GM23248 (cell line): ENCODE measurements around the gene PSENEN. TPM values are rescaled to one million over a fixed set of nuclear protein-coding genes. Genes with fewer than 3 reads are reported as not detected.

Experiments
- DNase-seq: peaks from one replicate; pipeline ENCODE4 v3.0.0-alpha.2; 2015
- H2AFZ ChIP-seq: fragments of 200-600 bp; sonication (generic); 2 replicates; pipeline ENCODE4 v1.6.1; 2016; ENCODE audit warnings: antibody characterized with exemption
- H3F3A ChIP-seq: fragments of 200-600 bp; sonication (generic); 2 replicates; pipeline ENCODE4 v1.6.1; 2016; ENCODE audit warnings: mild to moderate bottlenecking, antibody characterized with exemption, mixed run types; ENCODE audit not compliant: insufficient read depth
- H3K27ac ChIP-seq: fragments of 200-600 bp; sonication (generic); 2 replicates; pipeline ENCODE4 v1.5.1; 2016; ENCODE audit warnings: mild to moderate bottlenecking
- H3K27me3 ChIP-seq: fragments of 200-600 bp; sonication (generic); replicated peaks from 2 replicates; pipeline ENCODE4 v1.6.1; 2016; ENCODE audit warnings: mild to moderate bottlenecking; ENCODE audit not compliant: insufficient read depth
- H3K36me3 ChIP-seq: fragments of 200-600 bp; sonication (generic); 2 replicates; pipeline ENCODE4 v1.6.1; 2016; ENCODE audit warnings: low read depth, mild to moderate bottlenecking
- H3K4me1 ChIP-seq: fragments of 200-600 bp; sonication (generic); 2 replicates; pipeline ENCODE4 v1.6.1; 2016; ENCODE audit warnings: mild to moderate bottlenecking; ENCODE audit not compliant: insufficient read depth
- H3K4me2 ChIP-seq: fragments of 200-600 bp; sonication (generic); one replicate; pipeline ENCODE4 v1.6.1; 2016; ENCODE audit warnings: mild to moderate bottlenecking; ENCODE audit not compliant: unreplicated experiment
- H3K4me3 ChIP-seq: fragments of 200-600 bp; sonication (generic); 2 replicates; pipeline ENCODE4 v1.5.1; 2016; ENCODE audit warnings: mild to moderate bottlenecking
- H3K79me2 ChIP-seq: fragments of 200-600 bp; sonication (generic); 2 replicates; pipeline ENCODE4 v1.6.1; 2016; ENCODE audit warnings: mild to moderate bottlenecking; ENCODE audit not compliant: insufficient read depth
- H3K9ac ChIP-seq: fragments of 200-600 bp; sonication (generic); 2 replicates; pipeline ENCODE4 v1.6.1; 2016; ENCODE audit warnings: mild to moderate bottlenecking
- H3K9me2 ChIP-seq: fragments of 200-600 bp; sonication (generic); 2 replicates; pipeline ENCODE4 v1.6.1; 2016; ENCODE audit warnings: mixed run types, mild to moderate bottlenecking, moderate library complexity; ENCODE audit not compliant: insufficient read depth
- H3K9me3 ChIP-seq: fragments of 200-600 bp; sonication (generic); one replicate; pipeline ENCODE4 v1.6.1; 2017; ENCODE audit warnings: low read depth
- H4K20me1 ChIP-seq: fragments of 200-600 bp; sonication (generic); 2 replicates; pipeline ENCODE4 v1.6.0; 2016; ENCODE audit not compliant: insufficient read depth
- EZH2 ChIP-seq: fragments of 200-600 bp; sonication (generic); IDR thresholded peaks from 2 replicates; pipeline ENCODE4 v1.6.1; 2018; ENCODE audit warnings: antibody characterized with exemption, mild to moderate bottlenecking; ENCODE audit not compliant: insufficient read depth, poor library complexity, severe bottlenecking
- EZH2phosphoT487 ChIP-seq: fragments of 200-600 bp; sonication (generic); IDR thresholded peaks from 2 replicates; pipeline ENCODE4 v1.6.1; 2018; ENCODE audit warnings: antibody characterized with exemption, moderate library complexity, mild to moderate bottlenecking, low read depth; ENCODE audit not compliant: insufficient read depth
- WGBS, 2 experiments: methylation state at CpG; one replicate each; pipeline ENCODE4 v1.1.6; 2015 to 2017; ENCODE audit warnings: low lambda C conversion rate in 2 of 2, low coverage in 1 of 2; ENCODE audit errors: missing lambda C conversion rate in 2 of 2; 5-methylcytosine and 5-hydroxymethylcytosine counted together
- in situ Hi-C: fragments of 300-500 bp; cut with MboI; formaldehyde crosslinking; loops from 2 replicates; pipeline ENCODE4 v1.15.0; 2020
- polyA plus RNA-seq: library from polyadenylated mRNA; unstranded; fragments of >200 nt; fragmentation: Nextera tagmentation; extraction: Ambion mirVana; gene quantifications from 2 replicates; pipeline ENCODE4 v1.2.1, GENCODE V29; 2016
- total RNA-seq: library from RNA; depleted of rRNA; stranded (reverse); fragments of >200 nt; shearing (Covaris generic); gene quantifications from 2 replicates; pipeline ENCODE4 v1.2.3, GENCODE V29; 2014

PSENEN gene
- total and polyA plus RNA-seq, 2 experiments from 2014 or later: 21.6 to 108 TPM

GRCh38 chr19:35783469-35784434, 38.3 kb downstream of the PSENEN start:
- no peaks in the 10 kb centered on the region for H3F3A ChIP-seq
- H3K27ac ChIP-seq: no peak overlapping the region
- 84 to 91% methylated on average over 14 to 28 of the region's 28 CpGs for WGBS, 2 experiments
- H3K4me2 ChIP-seq: no peak overlapping the region
- TF ChIP-seq EZH2 (no peak), EZH2phosphoT487 (no peak)
- H3K36me3 ChIP-seq: no peaks in the 10 kb centered on the region
- no peak for DNase-seq
- H3K4me1 ChIP-seq: no peaks in the 10 kb centered on the region
- no peaks in the 10 kb centered on the region for H3K9me2 ChIP-seq
- no peaks in the 10 kb centered on the region for H3K79me2 ChIP-seq
- no peaks in the 10 kb centered on the region for H4K20me1 ChIP-seq
- H3K4me3 ChIP-seq: no peak overlapping the region
- no peak overlapping the region for H2AFZ ChIP-seq
- no peaks in the 10 kb centered on the region for H3K27me3 ChIP-seq
- no peak overlapping the region for H3K9ac ChIP-seq
- no peaks in the 10 kb centered on the region for H3K9me3 ChIP-seq
- in situ Hi-C loops: no loop called here

GRCh38 chr19:35784503-35785338, 39.3 kb downstream of the PSENEN start:
- no peak for DNase-seq
- Histone ChIP-seq H2AFZ (no peak overlapping the region), H4K20me1 (no peaks in the 10 kb centered on the region), H3K9me3 (no peaks in the 10 kb centered on the region), H3K4me1 (no peaks in the 10 kb centered on the region), H3K9me2 (no peaks in the 10 kb centered on the region), H3K4me2 (no peak overlapping the region), H3K9ac (no peak overlapping the region), H3K36me3 (no peaks in the 10 kb centered on the region), H3K27me3 (no peaks in the 10 kb centered on the region), H3F3A (no peaks in the 10 kb centered on the region), H3K27ac (no peak overlapping the region), H3K79me2 (no peaks in the 10 kb centered on the region), H3K4me3 (no peak overlapping the region)
- no peak for TF ChIP-seq EZH2
- no peak for TF ChIP-seq EZH2phosphoT487
- in situ Hi-C loops: no loop called here
- 77 to 84% methylated on average over 19 to 44 of the region's 45 CpGs for WGBS, 2 experiments

- DNase-seq: no peak
- H3K9me2 ChIP-seq: no peaks in the 10 kb centered on the region
- H3K4me2 ChIP-seq: no peak overlapping the region
- in situ Hi-C loops: no loop called here
- H3K36me3 ChIP-seq: no peaks in the 10 kb centered on the region
- H3K79me2 ChIP-seq: no peaks in the 10 kb centered on the region
- no peaks in the 10 kb centered on the region for H3K4me1 ChIP-seq
- TF ChIP-seq EZH2: no peak
- no peak for TF ChIP-seq EZH2phosphoT487
- no peak overlapping the region for H3K4me3 ChIP-seq
- no peak overlapping the region for H2AFZ ChIP-seq
- no peaks in the 10 kb centered on the region for H4K20me1 ChIP-seq
- H3K9ac ChIP-seq: no peak overlapping the region
- WGBS, 2 experiments: 88 to 90% methylated on average over 10 of the region's 10 CpGs
- no peaks in the 10 kb centered on the region for H3F3A ChIP-seq
- no peaks in the 10 kb centered on the region for H3K27me3 ChIP-seq
- no peak overlapping the region for H3K27ac ChIP-seq
- H3K9me3 ChIP-seq: no peaks in the 10 kb centered on the region
Measured at GRCh38 chr19:35785339-35785627, 39.8 kb downstream of the PSENEN start.

GRCh38 chr19:35786299-35787160, 41.1 kb downstream of the PSENEN start:
- no peak overlapping the region for H3K27ac ChIP-seq
- in situ Hi-C loops: no loop called here
- H3K36me3 ChIP-seq: no peaks in the 10 kb centered on the region
- no peak overlapping the region for H3K4me3 ChIP-seq
- no peak overlapping the region for H2AFZ ChIP-seq
- no peaks in the 10 kb centered on the region for H3K9me2 ChIP-seq
- no peaks in the 10 kb centered on the region for H3K9me3 ChIP-seq
- no peak for DNase-seq
- no peaks in the 10 kb centered on the region for H3F3A ChIP-seq
- H3K4me1 ChIP-seq: no peaks in the 10 kb centered on the region
- no peaks in the 10 kb centered on the region for H3K79me2 ChIP-seq
- no peak overlapping the region for H3K9ac ChIP-seq
- no peak for TF ChIP-seq EZH2phosphoT487
- no peak for TF ChIP-seq EZH2
- H3K27me3 ChIP-seq: no peaks in the 10 kb centered on the region
- no peak overlapping the region for H3K4me2 ChIP-seq
- H4K20me1 ChIP-seq: no peaks in the 10 kb centered on the region
- WGBS, 2 experiments: 91 to 94% methylated on average over 19 to 30 of the region's 31 CpGs
